Type B pancreatic cell (in vitro differentiated cells): ENCODE data around the gene LDLRAD4. TPM values are rescaled to one million over a fixed set of nuclear protein-coding genes. Genes with fewer than 3 reads are reported as not detected.

ENCODE experiments used
- DNase-seq: peaks from one replicate; pipeline ENCODE4 v3.0.0; 2021; ENCODE audit warnings: mixed read lengths; ENCODE audit not compliant: unreplicated experiment; ENCODE audit errors: extremely low spot score
- H3K27ac Mint-ChIP-seq: 2 replicates; pipeline ENCODE4 v1.8.0; 2021; ENCODE audit warnings: mild to moderate bottlenecking, mixed read lengths
- H3K27me3 Mint-ChIP-seq: 2 replicates; pipeline ENCODE4 v1.8.0; 2021; ENCODE audit warnings: mixed read lengths
- H3K36me3 Mint-ChIP-seq: 2 replicates; pipeline ENCODE4 v1.8.0; 2021; ENCODE audit warnings: mixed read lengths
- H3K4me1 Mint-ChIP-seq: one replicate; pipeline ENCODE4 v1.8.0; 2021; ENCODE audit warnings: mixed read lengths; ENCODE audit not compliant: unreplicated experiment
- H3K4me3 Mint-ChIP-seq: 2 replicates; pipeline ENCODE4 v1.8.0; 2021; ENCODE audit warnings: mild to moderate bottlenecking, mixed read lengths
- H3K9me3 Mint-ChIP-seq: 2 replicates; pipeline ENCODE4 v1.8.0; 2021; ENCODE audit warnings: mixed read lengths
- CTCF ChIP-seq: fragments of 200-600 bp; sonication (generic); conservative IDR thresholded peaks from 2 replicates; pipeline ENCODE4 v1.5.0; 2021; ENCODE audit warnings: antibody characterized with exemption, mild to moderate bottlenecking
- total RNA-seq: library from RNA; stranded (reverse); gene quantifications from 2 replicates; pipeline ENCODE4 v1.2.1, GENCODE V29; 2021; ENCODE audit warnings: low replicate concordance

Gene LDLRAD4
- total RNA-seq, 1 donor from 2014 or later, result 2.4 TPM

DNA sequence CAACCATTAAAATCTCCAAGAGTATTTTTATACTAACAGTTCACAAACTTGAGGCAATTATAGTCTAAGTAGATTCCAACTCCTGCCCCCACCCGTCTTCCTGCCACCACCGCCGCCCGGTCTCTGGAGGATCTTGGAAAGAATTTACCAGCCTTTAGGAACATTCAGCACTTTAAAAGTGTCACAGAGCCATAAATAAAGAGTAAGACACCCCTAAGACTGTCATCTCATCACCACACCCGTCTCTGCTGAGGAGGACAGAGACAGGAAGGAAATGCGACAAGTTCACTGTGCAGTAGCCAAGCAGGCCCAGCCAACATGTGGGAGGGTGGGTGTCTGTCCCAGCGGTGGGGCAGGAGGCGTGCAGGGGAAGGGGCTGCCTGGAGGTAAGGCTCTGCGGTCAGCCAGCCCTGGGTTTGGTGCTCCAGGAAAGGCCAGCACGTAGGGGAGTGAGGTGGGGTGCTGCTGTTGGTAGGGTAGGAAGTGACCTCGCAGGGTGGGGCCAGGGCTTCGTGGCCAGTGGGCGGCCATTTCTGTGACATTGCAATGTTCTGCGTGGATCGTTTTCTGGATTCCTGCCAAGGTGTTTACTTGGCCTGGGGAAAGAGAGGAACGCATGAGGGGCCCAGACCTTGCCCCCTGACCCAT is 396.2 kb downstream of the LDLRAD4 start:
- Mint-ChIP-seq H3K36me3 (no peaks in the 10 kb centered on the region), H3K4me3 (no peak overlapping the region), H3K27ac (no peak overlapping the region), H3K9me3 (no peaks in the 10 kb centered on the region), H3K4me1 (peaks cover 15% of the 10 kb centered on the region), H3K27me3 (peaks cover 39% of the 10 kb centered on the region)
- no peak for DNase-seq
- TF ChIP-seq CTCF, result no peak

- peaks cover 15% of the 10 kb centered on the region for H3K4me1 Mint-ChIP-seq
- no peak overlapping the region for H3K4me3 Mint-ChIP-seq
- peaks cover 39% of the 10 kb centered on the region for H3K27me3 Mint-ChIP-seq
- H3K27ac Mint-ChIP-seq, result no peak overlapping the region
- DNase-seq, result no peak
- no peaks in the 10 kb centered on the region for H3K36me3 Mint-ChIP-seq
- no peaks in the 10 kb centered on the region for H3K9me3 Mint-ChIP-seq
- TF ChIP-seq CTCF, result no peak
Observed at GRCh38 chr18:13615432-13615861, 396.9 kb downstream of the LDLRAD4 start.

GRCh38 chr18:13616041-13616440 is 397.5 kb downstream of the LDLRAD4 start:
- H3K4me1 Mint-ChIP-seq, result peaks cover 12% of the 10 kb centered on the region
- H3K27ac Mint-ChIP-seq, result no peak overlapping the region
- no peak for TF ChIP-seq CTCF

GRCh38 chr18:13616525-13617035 is 398.0 kb downstream of the LDLRAD4 start:
- Mint-ChIP-seq H3K36me3 (no peaks in the 10 kb centered on the region), H3K27me3 (peaks cover 29% of the 10 kb centered on the region), H3K9me3 (no peaks in the 10 kb centered on the region), H3K27ac (no peak overlapping the region), H3K4me1 (peaks cover 7% of the 10 kb centered on the region), H3K4me3 (no peak overlapping the region)
- no peak for TF ChIP-seq CTCF
- no peak for DNase-seq

More at GRCh38 chr18:13616041-13616440, 397.5 kb downstream of the LDLRAD4 start:
- Mint-ChIP-seq H3K36me3 (no peaks in the 10 kb centered on the region), H3K27me3 (peaks cover 35% of the 10 kb centered on the region), H3K9me3 (no peaks in the 10 kb centered on the region), H3K4me3 (no peak overlapping the region)
- DNase-seq, result no peak

GRCh38 chr18:13617826-13618515 is 399.4 kb downstream of the LDLRAD4 start:
- H3K4me1 Mint-ChIP-seq, result no peaks in the 10 kb centered on the region
- peaks cover 18% of the 10 kb centered on the region for H3K27me3 Mint-ChIP-seq
- TF ChIP-seq CTCF, result no peak
- H3K27ac Mint-ChIP-seq, result no peak overlapping the region
- H3K36me3 Mint-ChIP-seq, result no peaks in the 10 kb centered on the region
- DNase-seq, result no peak
- no peak overlapping the region for H3K4me3 Mint-ChIP-seq
- H3K9me3 Mint-ChIP-seq, result no peaks in the 10 kb centered on the region
